ENCODE data around the gene SLC26A11.

The SLC26A11 gene

GRCh38 chr17:80220054-80220735 lies at the start of gene SLC26A11, which contains the start of gene SGSH:
TSS of gene SLC26A11 (plus strand) at chr17:80220427. CDS start at chr17:80221561, 1,134 bp downstream.
TSS of gene SGSH (minus strand) at chr17:80220333. CDS start at chr17:80220313, 20 bp downstream.
- peak within 1 kb of the TSS; percentile 70 for H3K27ac ChIP-seq
- ChIA-PET POLR2A (ENCODE audit: low non-redundant PET) (interaction anchor here (0.5 to 0.6 kb wide), 2 partner anchors 21 to 35 kb away, joined by 3 to 9 read pairs; no protein-coding TSS in a partner anchor), CTCF (interaction anchor here (0.6 to 1.6 kb wide), 2 partner anchors 20 to 119 kb away, joined by 4 to 5 read pairs; partner anchors contain the start of gene GAA)
- DNase-seq (ENCODE audit: low spot score): peak; percentile 88
- no peak for TF ChIP-seq CTCF (conservative IDR thresholded peaks at IDR 0.05; ENCODE audit: low read depth)

- CTCF ChIA-PET: interaction anchor here (0.7 to 1.1 kb wide), 2 partner anchors 9 to 584 kb away, joined by 3 to 4 read pairs; no protein-coding TSS in a partner anchor
- no peak for DNase-seq (ENCODE audit: low spot score)
- no peak overlapping the region for H3K27ac ChIP-seq
- no peak for TF ChIP-seq CTCF (conservative IDR thresholded peaks at IDR 0.05; ENCODE audit: low read depth)
- POLR2A ChIA-PET (ENCODE audit: low non-redundant PET): no interaction called here
These were observed 48.5 kb upstream of the SLC26A11 start for GRCh38 chr17:80171681-80172080.

GRCh38 chr17:80173126-80173525 lies 47.1 kb upstream of the SLC26A11 start:
- ChIA-PET CTCF (no interaction called here), POLR2A (ENCODE audit: low non-redundant PET) (interaction anchor here (0.7 kb wide), 1 partner anchor 69 kb away, joined by 3 read pairs; no protein-coding TSS in a partner anchor)
- H3K27ac ChIP-seq: no peak overlapping the region
- DNase-seq (ENCODE audit: low spot score): no peak
- TF ChIP-seq CTCF (conservative IDR thresholded peaks at IDR 0.05; ENCODE audit: low read depth): no peak

GRCh38 chr17:80173916-80174315 lies 46.3 kb upstream of the SLC26A11 start:
- DNase-seq (ENCODE audit: low spot score): no peak
- no peak for TF ChIP-seq CTCF (conservative IDR thresholded peaks at IDR 0.05; ENCODE audit: low read depth)
- POLR2A ChIA-PET (ENCODE audit: low non-redundant PET): interaction anchor here (0.6 to 0.7 kb wide), 2 partner anchors 25 to 70 kb away, joined by 3 to 11 read pairs; no protein-coding TSS in a partner anchor
- no peak overlapping the region for H3K27ac ChIP-seq
- CTCF ChIA-PET: no interaction called here

- no peak for TF ChIP-seq CTCF (conservative IDR thresholded peaks at IDR 0.05; ENCODE audit: low read depth)
- CTCF ChIA-PET: no interaction called here
- POLR2A ChIA-PET (ENCODE audit: low non-redundant PET): no interaction called here
- no peak overlapping the region for H3K27ac ChIP-seq
- DNase-seq (ENCODE audit: low spot score): no peak
These were observed 43.5 kb upstream of the SLC26A11 start for GRCh38 chr17:80176757-80177156.

GRCh38 chr17:80177986-80178595 lies 42.1 kb upstream of the SLC26A11 start:
- DNase-seq (ENCODE audit: low spot score): no peak
- no peak for TF ChIP-seq CTCF (conservative IDR thresholded peaks at IDR 0.05; ENCODE audit: low read depth)
- no peak overlapping the region for H3K27ac ChIP-seq
- POLR2A ChIA-PET (ENCODE audit: low non-redundant PET): no interaction called here
- CTCF ChIA-PET: no interaction called here

Data from RWPE1 (cell line).